Activated naive CD8-positive, alpha-beta T cell (primary cell): ENCODE data around the gene ANKRD6.

Source experiments
- H3K27ac Mint-ChIP-seq: one replicate; pipeline ENCODE4 v1.8.0; 2021; ENCODE audit warnings: mixed read lengths
- H3K27me3 Mint-ChIP-seq: one replicate; pipeline ENCODE4 v1.8.0; 2021; ENCODE audit warnings: mixed read lengths
- H3K36me3 Mint-ChIP-seq: one replicate; pipeline ENCODE4 v1.8.0; 2021; ENCODE audit warnings: mixed read lengths
- H3K4me1 Mint-ChIP-seq: one replicate; pipeline ENCODE4 v1.8.0; 2021; ENCODE audit warnings: low read depth, mixed read lengths
- H3K4me3 Mint-ChIP-seq: one replicate; pipeline ENCODE4 v1.8.0; 2021; ENCODE audit warnings: mild to moderate bottlenecking, mixed read lengths
- H3K9me3 Mint-ChIP-seq: one replicate; pipeline ENCODE4 v1.8.0; 2021; ENCODE audit warnings: low read depth, mixed read lengths

ANKRD6 gene

GRCh38 chr6:89530982-89531381 is 98.0 kb downstream of the ANKRD6 start:
- Mint-ChIP-seq H3K27ac (no peak overlapping the region), H3K4me1 (no peaks in the 10 kb centered on the region), H3K9me3 (no peaks in the 10 kb centered on the region), H3K36me3 (peaks cover 15% of the 10 kb centered on the region), H3K4me3 (no peak overlapping the region), H3K27me3 (no peaks in the 10 kb centered on the region)

GRCh38 chr6:89536231-89536630 is 103.3 kb downstream of the ANKRD6 start:
- no peaks in the 10 kb centered on the region for H3K9me3 Mint-ChIP-seq
- no peak overlapping the region for H3K4me3 Mint-ChIP-seq
- peaks cover 2% of the 10 kb centered on the region for H3K36me3 Mint-ChIP-seq
- no peaks in the 10 kb centered on the region for H3K4me1 Mint-ChIP-seq
- H3K27me3 Mint-ChIP-seq = no peaks in the 10 kb centered on the region
- H3K27ac Mint-ChIP-seq = no peak overlapping the region

- H3K27me3 Mint-ChIP-seq = no peaks in the 10 kb centered on the region
- H3K4me3 Mint-ChIP-seq = no peak overlapping the region
- no peak overlapping the region for H3K27ac Mint-ChIP-seq
- no peaks in the 10 kb centered on the region for H3K36me3 Mint-ChIP-seq
- H3K4me1 Mint-ChIP-seq = no peaks in the 10 kb centered on the region
- H3K9me3 Mint-ChIP-seq = no peaks in the 10 kb centered on the region
Measured at GRCh38 chr6:89539779-89540178, 106.8 kb downstream of the ANKRD6 start.

- H3K9me3 Mint-ChIP-seq = no peaks in the 10 kb centered on the region
- no peak overlapping the region for H3K27ac Mint-ChIP-seq
- no peaks in the 10 kb centered on the region for H3K27me3 Mint-ChIP-seq
- no peak overlapping the region for H3K4me3 Mint-ChIP-seq
- no peaks in the 10 kb centered on the region for H3K36me3 Mint-ChIP-seq
- no peaks in the 10 kb centered on the region for H3K4me1 Mint-ChIP-seq
Measured at GRCh38 chr6:89542081-89542857, 109.3 kb downstream of the ANKRD6 start.

GRCh38 chr6:89542866-89543265 is 109.9 kb downstream of the ANKRD6 start:
- H3K27ac Mint-ChIP-seq = no peak overlapping the region
- no peaks in the 10 kb centered on the region for H3K36me3 Mint-ChIP-seq
- H3K4me3 Mint-ChIP-seq = no peak overlapping the region
- H3K27me3 Mint-ChIP-seq = no peaks in the 10 kb centered on the region
- no peaks in the 10 kb centered on the region for H3K4me1 Mint-ChIP-seq
- no peaks in the 10 kb centered on the region for H3K9me3 Mint-ChIP-seq

- H3K27me3 Mint-ChIP-seq = peaks cover 2% of the 10 kb centered on the region
- H3K27ac Mint-ChIP-seq = no peak overlapping the region
- peaks cover 2% of the 10 kb centered on the region for H3K36me3 Mint-ChIP-seq
- H3K4me3 Mint-ChIP-seq = no peak overlapping the region
- no peaks in the 10 kb centered on the region for H3K4me1 Mint-ChIP-seq
- no peaks in the 10 kb centered on the region for H3K9me3 Mint-ChIP-seq
Measured at GRCh38 chr6:89547281-89547680, 114.3 kb downstream of the ANKRD6 start.

- Mint-ChIP-seq H3K4me1 (no peaks in the 10 kb centered on the region), H3K4me3 (no peak overlapping the region), H3K27me3 (no peaks in the 10 kb centered on the region), H3K36me3 (peaks cover 6% of the 10 kb centered on the region), H3K9me3 (peaks cover 7% of the 10 kb centered on the region), H3K27ac (no peak overlapping the region)
Measured at GRCh38 chr6:89553431-89553830, 120.5 kb downstream of the ANKRD6 start.

GRCh38 chr6:89554106-89554505 is 121.2 kb downstream of the ANKRD6 start:
- no peak overlapping the region for H3K4me3 Mint-ChIP-seq
- no peaks in the 10 kb centered on the region for H3K27me3 Mint-ChIP-seq
- no peaks in the 10 kb centered on the region for H3K4me1 Mint-ChIP-seq
- peaks cover 7% of the 10 kb centered on the region for H3K9me3 Mint-ChIP-seq
- peaks cover 6% of the 10 kb centered on the region for H3K36me3 Mint-ChIP-seq
- H3K27ac Mint-ChIP-seq = no peak overlapping the region

- no peak overlapping the region for H3K27ac Mint-ChIP-seq
- peaks cover 6% of the 10 kb centered on the region for H3K36me3 Mint-ChIP-seq
- H3K27me3 Mint-ChIP-seq = no peaks in the 10 kb centered on the region
- no peak overlapping the region for H3K4me3 Mint-ChIP-seq
- H3K4me1 Mint-ChIP-seq = no peaks in the 10 kb centered on the region
- H3K9me3 Mint-ChIP-seq = peaks cover 7% of the 10 kb centered on the region
Measured at GRCh38 chr6:89555031-89555430, 122.1 kb downstream of the ANKRD6 start.

GRCh38 chr6:89555806-89556205 is 122.9 kb downstream of the ANKRD6 start:
- no peak overlapping the region for H3K27ac Mint-ChIP-seq
- H3K9me3 Mint-ChIP-seq = peaks cover 7% of the 10 kb centered on the region
- no peaks in the 10 kb centered on the region for H3K4me1 Mint-ChIP-seq
- peaks cover 6% of the 10 kb centered on the region for H3K36me3 Mint-ChIP-seq
- no peak overlapping the region for H3K4me3 Mint-ChIP-seq
- H3K27me3 Mint-ChIP-seq = no peaks in the 10 kb centered on the region

- Mint-ChIP-seq H3K27ac (no peak overlapping the region), H3K4me1 (no peaks in the 10 kb centered on the region), H3K36me3 (peaks cover 6% of the 10 kb centered on the region), H3K9me3 (peaks cover 7% of the 10 kb centered on the region), H3K27me3 (no peaks in the 10 kb centered on the region), H3K4me3 (no peak overlapping the region)
Measured at GRCh38 chr6:89559487-89559886, 126.5 kb downstream of the ANKRD6 start.

- Mint-ChIP-seq H3K27me3 (no peaks in the 10 kb centered on the region), H3K9me3 (no peaks in the 10 kb centered on the region), H3K36me3 (no peaks in the 10 kb centered on the region), H3K4me1 (no peaks in the 10 kb centered on the region), H3K27ac (no peak overlapping the region), H3K4me3 (no peak overlapping the region)
Measured at GRCh38 chr6:89562093-89562973, 129.4 kb downstream of the ANKRD6 start.

GRCh38 chr6:89563866-89564265 is 130.9 kb downstream of the ANKRD6 start:
- H3K9me3 Mint-ChIP-seq = no peaks in the 10 kb centered on the region
- H3K4me1 Mint-ChIP-seq = no peaks in the 10 kb centered on the region
- H3K4me3 Mint-ChIP-seq = no peak overlapping the region

GRCh38 chr6:89564752-89565427 is 131.9 kb downstream of the ANKRD6 start:
- no peaks in the 10 kb centered on the region for H3K27me3 Mint-ChIP-seq
- H3K36me3 Mint-ChIP-seq = no peaks in the 10 kb centered on the region

More at GRCh38 chr6:89563866-89564265, 130.9 kb downstream of the ANKRD6 start:
- no peaks in the 10 kb centered on the region for H3K27me3 Mint-ChIP-seq
- no peak overlapping the region for H3K27ac Mint-ChIP-seq
- no peaks in the 10 kb centered on the region for H3K36me3 Mint-ChIP-seq

More at GRCh38 chr6:89564752-89565427, 131.9 kb downstream of the ANKRD6 start:
- Mint-ChIP-seq H3K4me1 (no peaks in the 10 kb centered on the region), H3K4me3 (no peak overlapping the region), H3K27ac (no peak overlapping the region), H3K9me3 (no peaks in the 10 kb centered on the region)
